ENCODE measurements around the gene SF3B2. TPM values are rescaled to one million over a fixed set of nuclear protein-coding genes. Genes with fewer than 3 reads are reported as not detected.

The SF3B2 gene
- total RNA-seq, 1 experiment from 2014 or later = 300 TPM

DNA sequence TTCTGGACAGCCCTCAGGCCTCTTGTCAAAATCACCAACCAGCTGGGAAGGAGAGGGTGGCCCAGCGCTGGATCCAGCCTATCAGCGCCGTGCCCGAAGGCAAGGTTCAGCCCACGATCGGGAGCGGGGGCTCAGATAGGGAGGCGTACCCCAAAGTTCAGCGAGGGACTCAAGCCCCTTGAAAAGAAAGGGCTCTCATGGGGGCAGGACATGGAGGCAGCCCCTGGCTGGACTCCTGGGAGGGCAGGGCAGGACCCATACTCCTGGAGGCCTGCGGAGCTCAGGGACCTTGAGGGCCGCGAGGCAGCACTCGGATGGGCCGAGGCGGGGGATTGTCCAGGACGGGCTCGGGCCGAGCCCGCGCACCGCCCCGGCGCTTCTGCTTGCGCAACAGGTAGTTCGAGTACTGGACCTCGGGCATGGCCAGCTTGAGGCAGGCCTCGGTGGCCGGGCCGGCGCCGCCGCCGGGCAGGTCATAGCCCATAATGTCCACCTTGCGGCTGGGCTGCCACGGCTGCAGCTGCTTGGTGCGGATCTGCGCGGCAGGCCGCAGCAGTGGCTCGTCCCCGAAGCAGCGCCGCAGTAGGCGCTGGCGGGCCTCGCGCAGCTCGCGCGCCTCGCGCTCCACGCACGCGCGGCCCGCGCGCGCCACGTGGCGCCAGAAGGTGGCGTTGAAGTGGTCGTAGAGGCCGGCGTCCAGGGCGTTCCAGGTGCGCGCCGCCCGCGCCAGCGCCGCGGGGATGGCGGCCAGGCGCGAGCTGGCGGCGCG lies 9.8 kb upstream of the SF3B2 start:
- ChIA-PET POLR2A (no interaction called here), RAD21 (ENCODE audit: low non-redundant PET in 1 of 2, low total read pairs in 2 of 2, uncharacterized antibody in 2 of 2, unreplicated experiment in 2 of 2) (no interaction called here), CTCF (no interaction called here)
- intact Hi-C loops (cut with micrococcal nuclease) = no loop called here
- Histone ChIP-seq H2AFZ (ENCODE audit: low read depth, low read length, poor library complexity, severe bottlenecking) (no peak overlapping the region), H3K79me2 (ENCODE audit: insufficient read depth, low read length) (no peaks in the 10 kb centered on the region), H3K9ac (ENCODE audit: low read length) (no peak overlapping the region), H3K4me2 (ENCODE audit: low read length) (no peak overlapping the region), H3K9me3 (ENCODE audit: control insufficient read depth in 1 of 2, insufficient read depth in 1 of 2, low read depth in 1 of 2, low read length in 2 of 2) (no peaks in the 10 kb centered on the region), H3K4me3 (replicated peaks in 1 of 2; ENCODE audit: low read depth in 1 of 2, low read length in 2 of 2) (no peak overlapping the region), H3K9me2 (ENCODE audit: insufficient read depth) (no peaks in the 10 kb centered on the region), H4K20me1 (ENCODE audit: insufficient read depth) (no peaks in the 10 kb centered on the region), H3K4me1 (ENCODE audit: control insufficient read depth in 1 of 2, insufficient read depth in 2 of 2, low read length in 2 of 2) (peaks cover 0 to 9% of the 10 kb centered on the region in 2 experiments; a peak in 3 of 4 replicates), H3K27ac (ENCODE audit: low read depth, low read length) (no peak overlapping the region), H3K36me3 (ENCODE audit: control insufficient read depth in 1 of 2, insufficient read depth in 2 of 2, low read length in 2 of 2) (no peaks in the 10 kb centered on the region), H3K27me3 (ENCODE audit: insufficient read depth, low read length) (no peaks in the 10 kb centered on the region)
- no peak for ATAC-seq
- DNase-seq (ENCODE audit: low read depth, low spot score) = no peak
- no peak for TF ChIP-seq CBX3 (IDR thresholded peaks at IDR 0.05; ENCODE audit: low read depth)
- TF ChIP-seq ZFX (IDR thresholded peaks at IDR 0.05) = no peak
- TF ChIP-seq EGR1 (IDR thresholded peaks at IDR 0.05; ENCODE audit: low read depth) = no peak
- TF ChIP-seq CEBPB (IDR thresholded peaks at IDR 0.05; ENCODE audit: low read depth) = no peak
- no peak for TF ChIP-seq EZH2 (IDR thresholded peaks at IDR 0.05)
- no peak for TF ChIP-seq ELF1 (IDR thresholded peaks at IDR 0.05; ENCODE audit: borderline replicate concordance, low read depth)
- TF ChIP-seq, protein P1, sequence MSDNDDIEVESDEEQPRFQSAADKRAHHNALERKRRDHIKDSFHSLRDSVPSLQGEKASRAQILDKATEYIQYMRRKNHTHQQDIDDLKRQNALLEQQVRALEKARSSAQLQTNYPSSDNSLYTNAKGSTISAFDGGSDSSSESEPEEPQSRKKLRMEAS (IDR thresholded peaks at IDR 0.05) = no peak
- TF ChIP-seq, protein P2, sequence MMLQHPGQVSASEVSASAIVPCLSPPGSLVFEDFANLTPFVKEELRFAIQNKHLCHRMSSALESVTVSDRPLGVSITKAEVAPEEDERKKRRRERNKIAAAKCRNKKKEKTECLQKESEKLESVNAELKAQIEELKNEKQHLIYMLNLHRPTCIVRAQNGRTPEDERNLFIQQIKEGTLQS (IDR thresholded peaks at IDR 0.05) = no peak
- no TSS peak for BruUV-seq (replicated peaks)
